Left renal pelvis (tissue), 4 donors: Measurements from ENCODE around the gene CCDC136. TPM values are rescaled to one million over a fixed set of nuclear protein-coding genes. Genes with fewer than 3 reads are reported as not detected.

Experiments
- DNase-seq, 4 donors: peaks; one replicate each; pipeline ENCODE4 v3.0.0-alpha.2; 2013; ENCODE audit warnings: low read depth in 4 of 4, low spot score in 3 of 4
- polyA plus RNA-seq, 4 donors: library from polyadenylated mRNA; unstranded; fragments of 120-200 nt; gene quantifications; one replicate each; pipeline ENCODE4 v1.2.1, GENCODE V29; 2013; ENCODE audit not compliant: insufficient read length in 4 of 4

Gene CCDC136
- polyA plus RNA-seq, 4 donors, result 12.3 to 24.5 (median 15.3) TPM

DNA sequence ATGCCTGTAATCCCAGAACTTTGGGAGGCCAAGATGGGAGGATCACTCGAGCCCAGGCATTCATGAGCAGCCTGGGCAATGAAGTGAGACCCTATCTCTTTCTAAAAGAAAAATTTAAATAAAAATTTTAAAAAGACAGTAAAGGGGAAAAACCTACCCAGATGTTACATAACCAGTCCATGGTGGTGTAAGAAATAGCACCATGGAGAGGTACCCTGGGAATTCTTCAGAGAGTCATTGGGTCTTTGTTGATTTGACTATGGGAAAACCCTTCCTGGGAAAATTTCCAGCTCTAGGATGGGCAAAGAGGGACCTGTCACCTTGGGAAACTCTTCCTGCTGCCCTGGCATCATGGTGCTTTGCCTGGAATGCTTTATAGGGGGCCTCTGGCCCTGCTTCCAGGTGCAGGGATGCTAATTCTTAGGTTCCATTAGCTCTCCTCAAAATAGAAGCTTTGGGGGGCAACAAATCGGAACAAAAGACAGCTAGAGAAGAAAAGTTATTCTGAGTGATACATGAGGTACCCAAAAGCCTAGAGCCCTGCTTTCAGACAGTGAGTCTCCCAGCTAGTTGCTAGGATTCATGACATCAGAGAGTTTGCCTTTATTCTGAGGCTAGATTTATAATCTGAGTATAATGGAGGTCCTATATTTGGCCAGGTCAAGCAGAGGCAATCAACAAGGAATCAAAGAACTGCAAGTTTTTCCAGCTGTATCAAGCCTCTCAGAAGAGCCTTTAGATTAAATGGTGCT lies 10.1 kb downstream of the CCDC136 start:
- no peak for DNase-seq

DNA sequence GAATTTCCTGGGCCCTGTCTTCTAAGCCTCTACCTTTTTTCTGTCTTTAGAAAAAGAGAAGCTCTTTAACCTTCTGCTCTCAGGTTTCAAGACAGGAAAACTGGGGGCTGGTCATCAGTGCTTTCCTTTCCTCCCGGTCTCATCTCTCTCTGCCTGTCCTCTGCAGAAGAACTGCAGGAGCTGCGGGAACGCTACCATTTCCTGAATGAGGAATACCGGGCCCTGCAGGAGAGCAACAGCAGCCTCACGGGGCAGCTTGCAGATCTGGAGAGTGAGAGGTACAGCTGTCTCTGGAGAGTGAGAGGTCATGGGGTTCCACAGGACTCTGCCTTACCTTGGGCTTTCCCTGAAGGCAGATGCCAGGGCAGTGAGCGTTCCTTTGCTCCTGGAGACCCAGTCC lies 12.7 kb downstream of the CCDC136 start:
- no peak for DNase-seq

DNA sequence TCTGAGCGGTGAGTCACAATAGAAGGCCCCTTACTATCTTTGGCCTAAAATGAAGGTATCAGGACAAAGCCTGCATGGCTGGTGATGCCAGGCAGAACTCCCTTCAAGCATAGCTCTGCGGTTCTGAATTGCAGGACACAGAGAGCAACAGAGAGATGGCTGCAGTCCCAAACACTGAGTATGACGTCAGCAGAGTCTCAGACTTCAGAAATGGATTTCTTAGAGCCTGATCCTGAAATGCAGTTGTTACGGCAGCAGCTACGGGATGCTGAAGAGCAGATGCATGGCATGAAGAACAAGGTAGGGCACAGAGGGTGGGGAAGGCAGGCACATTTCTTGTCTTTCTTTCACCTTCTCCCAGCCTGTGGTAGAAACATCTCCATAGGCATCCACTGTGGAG lies 13.5 kb downstream of the CCDC136 start:
- no peak for DNase-seq

DNA sequence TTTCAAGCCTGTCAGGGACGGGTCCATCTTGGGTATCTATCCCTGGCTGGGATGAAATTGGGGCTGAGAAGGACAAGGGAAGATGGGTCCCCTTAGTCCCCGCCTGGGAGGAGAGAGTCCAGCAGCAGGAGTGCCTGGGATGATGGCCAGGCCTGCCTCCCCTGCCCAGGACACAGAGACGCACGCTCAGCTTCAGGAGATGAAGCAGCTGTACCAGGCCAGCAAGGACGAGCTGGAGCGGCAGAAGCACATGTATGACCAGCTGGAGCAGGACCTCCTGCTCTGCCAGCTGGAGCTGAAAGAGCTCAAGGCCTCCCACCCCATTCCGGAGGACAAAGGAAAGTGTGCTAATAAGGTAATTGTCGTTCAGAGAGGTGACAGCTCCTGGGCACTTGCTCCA lies 15.4 kb downstream of the CCDC136 start:
- DNase-seq, result no peak

DNA sequence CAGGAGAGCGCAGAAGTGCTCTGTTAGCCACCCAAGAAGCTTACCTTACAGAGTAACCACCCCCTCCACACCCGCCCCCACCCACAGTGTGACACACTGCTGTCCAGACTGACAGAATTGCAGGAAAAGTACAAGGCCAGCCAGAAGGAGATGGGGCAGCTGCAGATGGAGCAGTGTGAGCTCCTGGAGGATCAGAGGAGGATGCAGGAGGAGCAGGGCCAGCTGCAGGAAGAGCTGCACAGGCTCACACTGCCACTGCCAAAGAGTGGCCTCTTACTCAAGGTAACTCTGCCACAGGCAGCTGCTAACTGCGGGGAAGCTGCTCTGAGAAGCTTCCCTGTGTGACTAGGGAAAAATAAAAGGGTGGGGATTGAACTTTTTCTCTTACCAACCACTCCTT lies 17.6 kb downstream of the CCDC136 start:
- DNase-seq, result no peak

DNA sequence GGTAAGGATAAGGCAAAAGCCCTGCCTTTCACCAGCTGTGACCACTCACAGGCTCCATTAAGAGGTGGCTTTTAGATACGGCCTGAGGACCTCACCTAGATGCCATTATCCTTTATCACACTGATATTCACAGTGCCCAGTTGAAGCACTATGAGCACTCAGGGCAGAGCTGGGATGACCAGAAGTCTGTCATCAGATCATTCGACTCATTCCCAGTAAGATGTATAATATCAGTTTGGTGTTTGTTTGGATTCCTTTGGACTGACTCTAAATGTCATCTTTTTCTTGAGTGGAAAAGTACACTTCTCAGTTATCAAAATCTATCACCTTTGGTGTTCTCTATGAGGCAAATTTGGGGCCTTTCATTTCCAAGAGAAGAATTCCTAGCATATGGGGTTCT lies 18.7 kb downstream of the CCDC136 start:
- no peak for DNase-seq

DNA sequence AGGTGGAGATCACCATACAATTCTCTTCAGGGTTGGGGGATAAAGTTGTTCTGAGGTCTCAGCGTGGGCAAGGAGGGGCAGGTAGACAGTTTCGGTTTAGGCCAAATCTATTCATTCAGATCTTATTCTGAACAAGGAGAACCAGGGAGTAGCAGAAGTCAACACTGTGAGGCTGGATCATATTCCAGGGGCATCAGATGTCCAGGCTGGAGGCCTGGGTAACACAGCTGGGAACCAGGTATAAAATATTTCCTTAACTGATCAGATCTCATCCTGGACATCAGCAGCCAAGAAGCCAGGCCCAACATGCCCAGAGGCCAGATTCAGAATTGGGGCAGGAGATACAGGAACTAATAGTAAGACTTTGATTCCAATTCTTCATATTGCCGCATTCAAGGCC lies 19.2 kb downstream of the CCDC136 start:
- no peak for DNase-seq

DNA sequence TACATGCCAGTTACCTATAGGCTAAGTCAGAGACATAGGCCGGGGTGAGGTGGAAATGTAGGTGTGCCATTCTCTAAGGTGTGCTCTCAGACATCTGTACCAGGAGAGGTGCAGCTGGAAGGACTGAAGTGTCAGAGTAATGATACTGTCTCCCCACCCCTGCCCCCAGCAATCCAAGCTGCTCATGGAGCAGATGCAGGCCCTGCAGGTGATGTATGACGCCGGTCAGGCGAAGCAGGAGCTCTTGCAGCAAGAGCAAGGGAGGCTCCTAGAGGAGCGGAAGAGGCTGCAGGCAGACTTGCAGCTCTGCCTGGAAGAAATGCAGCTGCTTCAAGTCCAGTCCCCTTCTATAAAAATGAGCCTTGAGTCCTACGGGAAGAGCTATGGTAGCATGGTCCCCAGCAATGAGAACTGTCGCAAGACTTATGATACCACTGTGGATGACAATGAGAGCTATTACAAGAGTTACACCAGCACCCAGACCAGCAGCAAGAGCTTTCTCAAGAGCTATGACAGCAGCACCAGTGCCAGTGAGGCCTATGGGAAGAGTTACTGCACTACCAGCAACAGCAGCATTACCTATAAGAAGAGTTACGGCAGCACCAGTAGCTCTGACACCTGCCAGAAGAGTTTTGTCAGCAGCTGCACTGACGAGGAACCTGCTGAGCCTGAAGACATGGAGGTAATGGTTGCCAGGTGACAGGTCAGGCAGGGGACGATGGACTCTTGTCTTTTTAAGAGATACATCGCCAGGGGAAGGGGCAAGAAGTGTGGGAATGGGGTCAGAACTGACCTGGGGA lies 20.1 kb downstream of the CCDC136 start:
- no peak for DNase-seq

DNA sequence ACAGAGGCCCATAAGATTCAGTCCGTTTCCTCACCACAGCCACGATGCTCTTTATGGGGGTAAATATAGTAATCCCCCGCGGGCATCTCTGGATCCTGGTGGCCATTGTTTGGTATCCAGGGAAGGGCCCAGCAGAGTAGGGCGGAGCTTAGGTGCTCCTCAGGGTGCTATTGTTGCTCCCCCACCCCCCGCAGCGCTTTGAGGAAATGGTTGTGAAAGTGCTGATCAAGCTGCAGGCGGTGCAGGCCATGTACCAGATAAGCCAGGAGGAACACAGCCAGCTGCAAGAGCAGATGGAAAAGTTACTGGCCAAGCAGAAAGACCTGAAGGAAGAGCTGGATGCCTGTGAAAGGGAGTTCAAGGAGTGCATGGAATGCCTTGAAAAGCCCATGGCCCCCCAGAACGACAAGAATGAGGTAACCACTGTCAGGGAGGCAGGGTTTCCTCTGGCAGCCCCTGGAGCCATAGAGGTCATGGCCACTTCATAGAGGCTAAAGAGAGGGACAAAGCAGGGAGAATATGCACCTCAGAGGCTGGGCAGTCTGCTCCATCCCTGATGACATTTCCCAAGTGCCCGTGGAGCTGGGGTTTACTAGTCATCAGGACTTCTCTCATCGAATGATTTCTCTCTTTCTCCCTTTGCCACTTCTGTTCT lies 20.9 kb downstream of the CCDC136 start:
- DNase-seq, result no peak

DNA sequence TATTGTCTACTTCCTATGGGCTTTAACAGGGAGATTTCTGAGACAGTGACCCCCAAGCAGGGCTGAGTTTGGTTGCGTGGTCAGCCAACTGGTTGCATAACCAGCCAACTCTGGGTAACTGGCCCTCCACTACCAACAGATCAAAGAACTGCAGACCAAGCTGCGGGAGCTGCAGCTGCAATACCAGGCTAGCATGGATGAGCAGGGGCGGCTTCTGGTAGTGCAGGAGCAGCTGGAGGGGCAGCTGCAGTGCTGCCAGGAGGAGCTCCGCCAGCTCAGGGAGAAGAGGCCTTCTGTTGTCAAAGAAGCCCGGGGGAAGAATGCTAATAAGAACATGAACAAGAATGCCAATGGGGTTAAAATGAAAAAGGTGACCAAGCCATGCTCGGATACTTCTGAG lies 22.7 kb downstream of the CCDC136 start:
- DNase-seq, result no peak

DNA sequence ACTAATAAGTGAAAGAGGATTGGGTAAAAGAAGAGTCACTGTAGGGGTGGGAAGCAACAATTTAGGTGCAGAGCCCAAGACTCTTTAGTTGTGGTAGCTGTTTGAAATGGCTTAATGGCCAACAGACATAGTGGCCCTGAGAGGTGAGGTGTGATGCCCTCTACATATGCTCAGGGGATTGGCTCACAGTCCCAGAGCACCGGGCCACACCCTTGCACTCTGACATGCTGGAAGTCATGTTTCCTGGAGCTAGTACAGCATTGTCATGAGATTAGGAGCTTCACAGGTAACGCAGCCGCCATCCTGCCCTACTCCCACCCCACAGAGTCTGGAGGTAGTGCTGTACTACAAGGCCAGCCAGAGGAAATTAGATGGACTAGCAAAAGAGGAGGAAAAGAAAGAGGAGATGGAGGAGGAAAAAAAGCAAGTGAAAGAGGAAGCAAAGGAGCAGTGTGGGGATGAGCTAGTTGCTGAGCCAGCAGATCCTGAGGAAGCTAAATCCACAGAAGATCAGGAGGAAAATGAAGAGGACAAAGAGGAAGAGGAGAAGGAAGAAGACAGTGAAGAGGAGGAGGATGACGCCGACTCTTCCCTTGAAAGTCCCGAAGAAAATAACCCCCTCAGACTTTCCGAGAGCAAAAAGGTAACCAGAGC lies 23.6 kb downstream of the CCDC136 start:
- no peak for DNase-seq

DNA sequence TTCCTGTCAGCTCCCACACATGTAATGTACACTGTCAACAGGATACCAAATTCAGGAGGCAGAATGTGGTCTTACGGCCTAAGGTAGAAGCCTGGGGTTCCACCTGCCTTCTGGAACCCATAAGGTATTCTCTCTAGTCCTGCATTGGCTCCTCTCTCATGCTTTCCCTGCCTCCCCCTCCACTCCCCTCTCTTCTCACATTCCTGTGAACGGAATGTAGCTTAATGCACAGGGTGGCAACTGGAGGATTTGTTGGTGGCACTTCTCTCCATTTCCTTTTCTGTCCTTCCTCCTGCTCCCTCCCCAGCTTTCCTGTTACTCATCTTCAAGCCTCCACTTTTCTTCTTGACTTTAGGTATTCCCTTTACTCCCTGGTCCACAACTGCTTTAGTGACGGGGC lies 26.9 kb downstream of the CCDC136 start:
- DNase-seq, result no peak

DNA sequence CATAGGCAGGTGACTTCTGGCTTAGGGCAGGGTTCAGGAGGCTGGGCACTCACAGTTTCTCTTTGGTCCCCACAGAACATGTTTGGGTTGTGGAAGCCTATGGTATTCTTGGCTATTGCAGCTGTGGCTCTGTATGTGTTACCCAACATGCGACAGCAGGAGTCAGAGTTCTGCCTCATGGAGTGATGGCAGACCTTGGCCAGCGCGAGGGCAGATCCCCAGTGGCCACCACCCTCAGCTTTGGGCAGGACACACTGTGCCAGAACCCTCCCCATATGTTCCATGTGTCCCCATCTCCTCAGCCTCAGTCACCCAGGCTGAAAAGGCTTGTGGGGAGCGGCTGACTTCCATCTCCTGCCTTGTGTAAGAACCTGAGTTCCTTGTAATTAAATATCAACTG lies 30.0 kb downstream of the CCDC136 start:
- DNase-seq, result no peak

DNA sequence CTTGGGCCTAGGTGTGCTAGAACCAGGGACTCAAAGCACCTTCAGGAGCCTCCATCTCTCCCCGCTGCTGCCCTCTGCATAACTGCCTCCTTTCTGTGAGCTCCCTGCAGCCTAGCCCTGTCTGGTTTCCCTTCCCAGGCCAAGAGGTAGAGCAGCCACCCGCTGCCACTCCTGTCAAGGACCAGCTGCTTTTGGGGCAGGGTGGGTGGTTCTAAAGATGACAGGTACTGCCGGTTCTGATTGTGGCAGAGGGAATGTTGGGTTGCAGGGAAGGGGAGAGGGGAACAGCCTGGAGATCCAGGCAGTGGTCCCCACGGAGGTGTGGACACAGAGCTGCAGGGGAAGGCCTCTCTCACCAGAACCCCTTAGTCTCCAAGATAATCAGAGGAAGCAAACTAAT lies 34.7 kb downstream of the CCDC136 start:
- no peak for DNase-seq

DNA sequence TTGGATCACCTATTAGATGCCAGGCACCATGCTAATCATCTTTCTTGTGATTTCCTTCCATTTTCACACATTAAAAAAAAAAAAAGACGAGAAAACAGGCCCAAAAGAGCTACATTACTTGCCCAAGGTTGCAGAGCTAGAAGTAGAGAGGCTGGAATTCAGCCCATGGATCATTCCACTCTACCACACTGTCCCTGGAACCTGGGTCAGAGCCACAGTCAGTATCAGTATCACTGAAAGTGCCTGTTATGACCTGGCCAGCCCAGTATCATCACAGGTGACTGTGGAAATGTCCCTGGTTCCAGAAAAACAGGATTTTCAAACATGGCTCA lies 35.1 kb downstream of the CCDC136 start:
- DNase-seq, result no peak

DNA sequence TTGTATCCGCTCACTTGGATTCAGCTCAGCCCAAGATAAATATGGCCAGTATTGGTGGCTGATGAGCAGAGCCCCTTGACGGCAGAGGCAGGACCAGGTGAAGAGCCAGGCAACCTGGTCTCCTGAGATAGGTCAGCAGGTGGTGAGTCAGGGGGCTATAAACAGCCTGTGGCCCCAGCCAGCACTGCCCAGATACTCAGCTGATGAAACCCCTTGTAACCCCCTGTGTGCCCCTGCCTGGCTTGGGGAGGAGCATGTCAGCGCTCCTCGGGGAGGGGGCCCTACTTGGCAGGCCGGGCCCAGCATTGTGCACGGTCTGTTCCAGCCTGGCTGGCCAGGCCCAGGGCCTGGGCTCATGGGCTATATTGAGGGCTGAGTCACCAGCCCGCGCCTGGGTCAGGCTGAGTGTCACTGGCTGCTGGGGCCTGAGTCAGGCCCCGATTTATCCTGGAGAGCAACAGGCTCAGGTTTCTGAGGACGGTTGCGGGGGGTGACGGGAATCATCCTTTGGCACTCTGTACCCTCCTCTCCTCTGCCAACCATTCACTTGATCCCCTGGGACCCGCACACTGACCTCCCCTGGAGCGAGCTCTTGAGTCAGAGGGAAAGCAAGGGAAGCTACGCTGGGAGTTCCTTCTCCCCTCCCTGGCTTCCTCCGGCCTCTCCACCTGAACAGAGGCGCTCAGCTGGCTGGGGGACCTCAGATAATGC lies 35.6 kb downstream of the CCDC136 start:
- no peak for DNase-seq

DNA sequence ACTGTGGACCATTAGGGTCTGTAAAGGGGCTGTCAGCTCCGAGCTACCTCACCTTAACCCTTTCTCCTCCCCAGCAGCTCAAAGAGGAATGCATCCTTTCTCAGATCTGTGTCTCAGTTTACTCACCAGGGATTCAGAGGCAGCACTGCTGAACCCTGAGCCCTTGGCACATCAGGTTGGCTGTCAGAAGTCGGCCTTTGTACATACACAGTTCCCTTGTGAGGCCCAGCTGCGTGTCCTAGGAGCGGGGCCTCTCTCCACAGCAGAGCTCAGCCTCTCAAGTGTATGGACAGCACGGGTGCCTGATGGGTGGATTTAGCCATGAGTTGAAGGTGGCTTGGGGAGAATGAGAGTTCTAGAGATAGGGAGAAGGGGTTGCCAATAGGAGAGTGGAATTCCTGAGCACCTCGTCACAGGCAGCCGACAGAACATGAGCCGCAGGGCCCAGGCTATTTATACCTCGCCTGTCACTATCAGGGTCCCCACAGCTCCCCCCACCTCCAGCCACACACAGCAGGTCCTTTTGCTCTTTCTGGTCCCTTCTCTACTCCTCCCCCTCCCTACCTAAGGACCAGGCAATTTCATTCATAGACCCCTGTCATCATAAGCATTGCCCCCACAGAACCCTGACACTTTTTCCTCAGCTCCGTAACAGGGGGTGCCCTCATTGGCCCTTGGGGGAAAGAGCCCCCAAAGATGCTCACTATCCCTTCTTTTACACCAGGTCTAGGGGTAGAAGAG lies 36.4 kb downstream of the CCDC136 start:
- no peak for DNase-seq

DNA sequence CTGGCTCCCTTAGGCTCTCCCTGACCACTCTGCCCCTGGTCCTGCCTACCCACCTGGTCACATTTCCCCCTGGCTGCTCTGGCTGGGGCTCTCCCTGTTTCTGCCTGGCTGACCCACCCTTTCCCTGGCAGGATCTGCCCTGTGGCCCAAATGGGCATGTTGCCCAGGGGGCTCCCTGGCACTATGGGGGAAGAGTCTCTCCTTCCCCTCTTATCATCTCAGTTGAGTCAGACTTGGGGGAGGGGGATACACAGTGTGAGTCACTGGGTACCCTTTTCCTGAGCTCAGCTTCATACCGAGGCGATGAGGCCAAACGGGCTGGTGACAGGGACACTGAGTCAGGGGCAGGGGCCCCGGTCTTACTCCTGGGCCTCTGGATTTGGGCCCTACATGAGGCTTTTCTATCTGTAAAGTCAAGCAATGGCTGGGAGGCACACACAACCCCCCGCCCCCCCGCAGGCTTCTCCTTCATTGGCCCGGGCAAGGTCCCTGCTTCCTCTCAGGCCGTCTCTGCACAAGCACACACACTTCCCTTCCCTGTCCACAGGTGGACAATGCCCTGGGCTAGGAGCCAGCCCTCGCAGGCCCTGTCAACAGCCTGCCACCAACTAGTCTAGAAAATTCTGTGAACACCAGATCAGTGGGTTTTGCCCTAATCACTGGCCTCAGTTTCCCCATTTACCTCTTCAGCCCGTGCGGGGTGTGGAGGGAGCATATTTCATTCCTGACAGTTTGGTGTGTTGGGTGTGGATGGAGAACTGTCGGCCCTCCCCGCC lies 37.8 kb downstream of the CCDC136 start:
- no peak for DNase-seq
